RWPE2 (cell line): Measurements from ENCODE around the gene SHISA9.
A peak's percentile ranks its signal among the peaks of the same experiment; 100 is the strongest.

Source experiments
- ATAC-seq: fragments of 200-7000 bp; cut with Tn5 transposase; 3 replicates; pipeline ENCODE4 v1.9.1; 2021; ENCODE audit warnings: low read depth
- DNase-seq: peaks from one replicate; pipeline ENCODE4 v3.0.0-alpha.2; 2020; ENCODE audit warnings: low spot score
- H3K27ac ChIP-seq: fragments of 450-650 bp; 2 replicates; pipeline ENCODE4 v1.5.1; 2017; ENCODE audit warnings: mild to moderate bottlenecking; ENCODE audit not compliant: poor library complexity, severe bottlenecking
- H3K27me3 ChIP-seq: fragments of 250-450 bp; sonication (Bioruptor Pico); 2 replicates; pipeline ENCODE4 v1.5.1; 2021; ENCODE audit warnings: mild to moderate bottlenecking, moderate library complexity; ENCODE audit not compliant: insufficient read depth, poor library complexity, severe bottlenecking
- H3K36me3 ChIP-seq: fragments of 250-450 bp; sonication (Bioruptor Pico); 2 replicates; pipeline ENCODE4 v1.5.1; 2020; ENCODE audit warnings: low read depth, mild to moderate bottlenecking, moderate library complexity
- H3K4me1 ChIP-seq: fragments of 250-450 bp; sonication (Bioruptor Pico); 2 replicates; pipeline ENCODE4 v1.5.1; 2021; ENCODE audit warnings: mild to moderate bottlenecking, moderate library complexity; ENCODE audit not compliant: insufficient read depth, poor library complexity, severe bottlenecking
- H3K4me3 ChIP-seq: fragments of 250-450 bp; sonication (Bioruptor Pico); 2 replicates; pipeline ENCODE4 v1.5.1; 2021; ENCODE audit warnings: mild to moderate bottlenecking, moderate library complexity; ENCODE audit not compliant: severe bottlenecking
- H3K9me3 ChIP-seq: fragments of 250-450 bp; sonication (Bioruptor Pico); 2 replicates; pipeline ENCODE4 v1.5.1; 2021; ENCODE audit warnings: mild to moderate bottlenecking, moderate library complexity; ENCODE audit not compliant: severe bottlenecking
- CTCF ChIP-seq: fragments of 450-650 bp; IDR thresholded peaks from one replicate; pipeline ENCODE4 v1.5.1; 2017; ENCODE audit warnings: mild to moderate bottlenecking, moderate library complexity; ENCODE audit not compliant: poor library complexity, severe bottlenecking

The SHISA9 gene

GRCh38 chr16:12881740-12882139 is 19.7 kb upstream of the SHISA9 start:
- TF ChIP-seq CTCF = no peak
- DNase-seq (no peak), ATAC-seq (no peak)
- Histone ChIP-seq H3K4me3 (no peak overlapping the region), H3K36me3 (no peaks in the 10 kb centered on the region), H3K9me3 (no peaks in the 10 kb centered on the region), H3K27me3 (no peaks in the 10 kb centered on the region), H3K4me1 (no peaks in the 10 kb centered on the region), H3K27ac (no peak overlapping the region)

GRCh38 chr16:12885742-12886141 is 15.7 kb upstream of the SHISA9 start:
- H3K27ac ChIP-seq = no peak overlapping the region
- no peak for TF ChIP-seq CTCF
- H3K9me3 ChIP-seq = no peaks in the 10 kb centered on the region

GRCh38 chr16:12891836-12892235 is 9.6 kb upstream of the SHISA9 start:
- no peak overlapping the region for H3K4me3 ChIP-seq
- no peak for TF ChIP-seq CTCF
- H3K36me3 ChIP-seq = no peaks in the 10 kb centered on the region
- DNase-seq (no peak), ATAC-seq (peak; percentile 61)
- no peaks in the 10 kb centered on the region for H3K9me3 ChIP-seq
- H3K4me1 ChIP-seq = no peaks in the 10 kb centered on the region
- H3K27me3 ChIP-seq = no peaks in the 10 kb centered on the region
- peak overlapping the region; percentile 8 for H3K27ac ChIP-seq

More at GRCh38 chr16:12885742-12886141, 15.7 kb upstream of the SHISA9 start:
- Histone ChIP-seq H3K4me3 (no peak overlapping the region), H3K36me3 (no peaks in the 10 kb centered on the region), H3K4me1 (no peaks in the 10 kb centered on the region), H3K27me3 (no peaks in the 10 kb centered on the region)
- DNase-seq = no peak
- ATAC-seq = no peak

- H3K27me3 ChIP-seq = no peaks in the 10 kb centered on the region
- TF ChIP-seq CTCF = no peak
- H3K27ac ChIP-seq = no peak overlapping the region
- no peaks in the 10 kb centered on the region for H3K9me3 ChIP-seq
- ATAC-seq (no peak), DNase-seq (no peak)
- no peaks in the 10 kb centered on the region for H3K4me1 ChIP-seq
- H3K36me3 ChIP-seq = no peaks in the 10 kb centered on the region
- no peak overlapping the region for H3K4me3 ChIP-seq
Measured at GRCh38 chr16:12893050-12893750, 8.2 kb upstream of the SHISA9 start.

GRCh38 chr16:12896562-12896961 is 4.8 kb upstream of the SHISA9 start:
- DNase-seq = no peak
- H3K36me3 ChIP-seq = no peaks in the 10 kb centered on the region
- H3K27me3 ChIP-seq = peaks cover 15% of the 10 kb centered on the region
- no peaks in the 10 kb centered on the region for H3K9me3 ChIP-seq
- no peak overlapping the region for H3K4me3 ChIP-seq
- H3K4me1 ChIP-seq = no peaks in the 10 kb centered on the region
- ATAC-seq = no peak
- H3K27ac ChIP-seq = no peak overlapping the region
- TF ChIP-seq CTCF = peak; percentile 64
